Aorta (tissue), 5 donors: ENCODE data around the gene WDR5. TPM values are rescaled to one million over a fixed set of nuclear protein-coding genes. Genes with fewer than 3 reads are reported as not detected.

Experiments used
- ATAC-seq: fragments of 200-7000 bp; cut with Tn5 transposase; one replicate; pipeline ENCODE4 v1.9.1; 2022; ENCODE audit warnings: moderate library complexity; ENCODE audit not compliant: low FRiP score
- DNase-seq, 2 donors: peaks; one replicate each; pipeline ENCODE4 v3.0.0-alpha.2; 2020
- H3K27ac ChIP-seq, 2 donors: one replicate each; pipeline ENCODE4 v1.5.1; 2013; ENCODE audit warnings: low read length in 2 of 2, mild to moderate bottlenecking in 2 of 2, moderate library complexity in 2 of 2, control low read depth in 1 of 2, inconsistent platforms in 1 of 2, low read depth in 1 of 2
- H3K27me3 ChIP-seq, 2 donors: one replicate each; pipeline ENCODE4 v1.6.1; 2013; ENCODE audit warnings: control low read depth in 1 of 2, low read length in 1 of 2, mild to moderate bottlenecking in 1 of 2, moderate library complexity in 1 of 2; ENCODE audit not compliant: insufficient read depth in 2 of 2, control insufficient read depth in 1 of 2
- H3K36me3 ChIP-seq, 2 donors: one replicate each; pipeline ENCODE4 v1.6.1; 2013; ENCODE audit warnings: control low read depth in 1 of 2, low read length in 1 of 2, mild to moderate bottlenecking in 1 of 2; ENCODE audit not compliant: insufficient read depth in 2 of 2, control insufficient read depth in 1 of 2
- H3K4me1 ChIP-seq, 2 donors: one replicate each; pipeline ENCODE4 v1.6.1; 2013; ENCODE audit warnings: low read length in 2 of 2, control low read depth in 1 of 2, mild to moderate bottlenecking in 1 of 2, moderate library complexity in 1 of 2; ENCODE audit not compliant: insufficient read depth in 2 of 2, control insufficient read depth in 1 of 2
- H3K4me3 ChIP-seq, 2 donors: one replicate each; pipeline ENCODE4 v1.5.1; 2013; ENCODE audit warnings: low read length in 2 of 2, control low read depth in 1 of 2, mild to moderate bottlenecking in 1 of 2
- H3K9me3 ChIP-seq: one replicate; pipeline ENCODE4 v1.6.1; 2013; ENCODE audit warnings: mild to moderate bottlenecking, low read length; ENCODE audit not compliant: control insufficient read depth
- WGBS, 2 donors: extraction: QIAGEN DNeasy Blood & Tissue Kit; methylation state at CpG; one replicate each; pipeline ENCODE4 v1.1.7; 2013; 5-methylcytosine and 5-hydroxymethylcytosine counted together
- intact Hi-C, 2 donors: fragments of 100-400 bp; cut with DNase I; formaldehyde crosslinking; loops; one replicate each; pipeline versions ENCODE4 v1.14.2 to v1.15.0; 2022
- polyA plus RNA-seq, 2 donors: library from polyadenylated mRNA; stranded (reverse); fragments of 200-250 nt; gene quantifications; one replicate each; pipeline ENCODE4 v1.2.3, GENCODE V29; 2013
- total RNA-seq, 2 donors: library from RNA; stranded (reverse); fragmentation: NEBNext Ultra II Directional; extraction: Animal tissue kit (Norgen Biotek cat#: 25700); gene quantifications; one replicate each; pipeline ENCODE4 v1.2.1, GENCODE V29; 2021
- donor health status: healthy with polysubstance abuse.
- donor health status: Bipolar disorder and iron deficiency.
- donor health status: DM: no; HTN: no; CAD: no.
- donor health status: DM: no; HTN: no; CAD: no.
- donor health status: DM: yes; HTN: yes; CAD: no.

The WDR5 gene
- total and polyA plus RNA-seq, 4 donors = 11.5 to 25.1 (median 15.2) TPM

DNA sequence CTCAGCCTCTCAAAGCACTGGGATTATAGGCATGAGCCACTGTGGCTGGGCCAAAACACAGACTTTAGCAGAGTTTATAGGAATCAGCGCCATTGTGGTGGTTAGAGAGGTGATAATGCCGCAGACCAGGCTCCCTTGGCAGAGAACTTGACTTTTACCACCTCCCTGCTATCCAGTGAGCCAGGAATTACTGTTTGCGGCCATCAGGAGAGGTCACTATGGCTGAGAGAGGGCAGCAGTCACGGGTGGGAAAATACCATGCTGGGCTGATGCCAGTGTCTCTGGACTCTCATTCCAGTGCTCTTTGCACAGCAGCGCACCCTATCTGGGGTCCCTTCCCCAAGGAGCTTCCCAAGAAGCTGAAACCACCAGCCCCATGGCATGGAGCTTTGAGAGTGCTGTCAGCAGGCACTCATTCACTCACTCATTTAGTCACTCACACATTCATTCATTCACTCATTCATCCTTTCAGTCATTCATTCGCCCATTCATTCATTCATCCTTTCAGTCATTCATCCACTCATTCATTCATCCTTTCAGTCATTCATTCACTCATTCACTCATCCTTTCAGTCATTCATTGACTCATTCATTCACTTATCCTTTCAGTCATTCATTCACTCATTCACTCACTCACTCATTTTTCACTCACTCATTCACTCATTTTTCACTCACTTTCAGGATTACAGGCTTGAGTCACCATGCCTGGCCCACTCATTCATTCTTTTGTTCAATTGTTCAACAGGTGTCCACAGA is 55.8 kb downstream of the WDR5 start:
- 91 to 92% methylated on average over 6 of the region's 6 CpGs for WGBS, 2 donors
- ATAC-seq (no peak), DNase-seq (peak; percentile 9 to 24)
- no peak overlapping the region for H3K4me3 ChIP-seq
- H3K36me3 ChIP-seq = no peaks in the 10 kb centered on the region
- intact Hi-C loops = no loop called here
- no peaks in the 10 kb centered on the region for H3K9me3 ChIP-seq
- no peaks in the 10 kb centered on the region for H3K27me3 ChIP-seq
- H3K27ac ChIP-seq = no peak overlapping the region
- H3K4me1 ChIP-seq = no peaks in the 10 kb centered on the region

DNA sequence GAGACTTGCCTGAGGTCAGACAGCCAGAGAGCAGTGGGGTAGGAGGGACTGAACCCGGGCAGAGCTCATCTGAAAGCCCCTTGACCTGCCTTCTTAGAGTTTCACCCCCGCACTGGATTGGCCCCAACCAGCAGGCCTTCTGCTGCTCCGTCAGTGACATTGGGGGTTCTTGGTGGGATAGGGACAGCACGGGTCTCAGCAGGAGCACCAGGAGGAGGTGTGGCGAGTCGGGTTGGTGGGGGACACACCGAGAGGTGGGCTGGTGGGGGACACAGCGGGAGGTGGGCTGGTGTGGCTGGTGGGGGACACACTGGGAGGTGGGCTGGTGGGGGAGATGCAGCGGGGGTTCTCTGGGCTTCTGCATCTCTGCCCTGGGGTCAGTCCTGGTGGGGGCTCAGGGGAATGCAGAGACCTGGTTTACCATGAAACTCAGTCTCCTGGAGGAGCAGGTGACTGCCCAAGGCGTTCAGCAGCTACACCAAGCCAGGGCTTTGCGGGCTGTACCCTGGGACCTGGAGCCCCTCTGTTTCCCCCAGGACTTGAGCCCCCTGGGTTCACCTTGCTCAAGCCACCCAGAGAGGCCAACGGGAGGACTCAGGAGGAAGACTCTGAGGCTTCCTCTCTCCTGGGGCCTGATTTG is 56.5 kb downstream of the WDR5 start:
- intact Hi-C loops = no loop called here
- Histone ChIP-seq H3K4me3 (no peak overlapping the region), H3K9me3 (no peaks in the 10 kb centered on the region), H3K27ac (no peak overlapping the region), H3K4me1 (no peaks in the 10 kb centered on the region), H3K27me3 (no peaks in the 10 kb centered on the region), H3K36me3 (no peaks in the 10 kb centered on the region)
- DNase-seq = peak; percentile 24 to 44
- WGBS, 2 donors = 94% methylated on average over 11 to 12 of the region's 12 CpGs
- ATAC-seq = no peak

DNA sequence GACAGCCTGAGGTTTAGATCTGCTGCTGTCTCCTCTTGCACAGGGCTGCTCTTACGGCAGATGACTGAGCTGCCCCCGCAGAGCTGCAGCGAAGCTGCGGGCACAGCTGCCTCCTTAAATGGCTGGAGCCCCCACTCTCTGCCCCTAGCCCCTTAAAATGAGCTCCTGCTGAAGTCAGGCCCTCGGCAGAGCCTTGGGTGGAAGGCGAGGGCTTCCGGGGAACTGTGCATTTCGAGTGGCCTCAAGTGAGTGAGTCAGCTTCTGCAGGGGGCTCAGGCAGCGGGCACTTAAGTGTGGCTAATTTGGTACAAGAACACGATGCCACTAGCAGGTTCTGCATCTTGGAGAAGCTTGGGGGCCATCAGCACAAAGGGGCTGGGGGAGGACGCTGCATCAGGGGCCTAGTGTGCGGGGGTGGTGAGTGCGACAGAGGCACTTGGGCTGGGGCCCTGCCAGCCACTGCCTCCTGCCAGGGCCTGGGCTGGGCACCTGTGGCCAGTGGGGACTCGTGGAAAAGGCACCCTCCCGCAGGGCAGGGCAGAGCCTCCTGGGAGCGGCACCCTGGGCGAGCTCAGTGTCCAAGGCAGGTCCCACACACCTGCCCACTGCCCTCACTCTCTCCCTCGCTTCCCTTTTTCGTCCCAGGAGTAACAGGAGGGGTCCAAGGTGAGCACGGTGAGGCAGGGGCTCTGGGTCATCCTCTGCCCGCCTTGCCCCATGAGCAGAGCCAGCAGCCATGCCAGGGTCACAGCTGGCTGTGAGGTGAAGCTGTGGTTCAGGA is 57.3 kb downstream of the WDR5 start:
- WGBS, 2 donors = 93 to 94% methylated on average over 20 to 21 of the region's 21 CpGs
- Histone ChIP-seq H3K4me1 (no peaks in the 10 kb centered on the region), H3K36me3 (no peaks in the 10 kb centered on the region), H3K4me3 (no peak overlapping the region), H3K27ac (no peak overlapping the region), H3K27me3 (no peaks in the 10 kb centered on the region), H3K9me3 (no peaks in the 10 kb centered on the region)
- no peak for ATAC-seq
- intact Hi-C loops = no loop called here
- peak; percentile 30 to 54 for DNase-seq

DNA sequence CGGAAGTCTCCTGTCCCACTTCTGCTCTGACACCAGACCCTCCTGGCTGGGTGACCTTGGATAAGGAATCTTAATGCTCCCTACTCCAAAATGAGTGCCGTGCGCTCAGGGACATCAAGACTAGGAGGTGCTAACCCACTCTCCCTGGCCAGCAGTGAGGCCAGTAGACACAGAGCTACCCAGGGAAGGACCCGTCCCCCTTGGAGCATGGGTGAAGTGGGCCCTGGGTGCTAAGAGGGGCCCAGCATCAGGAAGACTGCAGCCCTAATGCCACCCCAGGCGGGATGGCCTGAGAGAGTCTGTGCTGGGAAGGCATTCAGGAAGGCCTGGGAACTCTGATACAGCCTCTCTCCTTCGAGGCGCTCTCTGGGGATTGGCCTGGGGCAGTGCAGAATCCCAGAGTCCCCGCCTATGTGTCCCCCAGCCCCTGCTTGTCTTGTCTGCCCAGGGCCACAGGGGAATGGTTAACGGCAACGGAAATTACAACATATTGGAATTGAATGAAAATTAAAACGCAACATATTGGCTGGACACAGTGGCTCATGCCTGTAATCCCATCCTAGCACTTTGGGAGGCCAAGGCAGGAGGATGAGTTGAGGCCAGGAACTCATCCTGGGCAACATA is 58.1 kb downstream of the WDR5 start:
- 94 to 95% methylated on average over 11 of the region's 11 CpGs for WGBS, 2 donors
- intact Hi-C loops = no loop called here
- ATAC-seq (no peak), DNase-seq (peak; percentile 21 to 41)
- no peaks in the 10 kb centered on the region for H3K4me1 ChIP-seq
- no peak overlapping the region for H3K27ac ChIP-seq
- no peaks in the 10 kb centered on the region for H3K27me3 ChIP-seq
- no peak overlapping the region for H3K4me3 ChIP-seq
- H3K9me3 ChIP-seq = no peaks in the 10 kb centered on the region
- H3K36me3 ChIP-seq = no peaks in the 10 kb centered on the region

DNA sequence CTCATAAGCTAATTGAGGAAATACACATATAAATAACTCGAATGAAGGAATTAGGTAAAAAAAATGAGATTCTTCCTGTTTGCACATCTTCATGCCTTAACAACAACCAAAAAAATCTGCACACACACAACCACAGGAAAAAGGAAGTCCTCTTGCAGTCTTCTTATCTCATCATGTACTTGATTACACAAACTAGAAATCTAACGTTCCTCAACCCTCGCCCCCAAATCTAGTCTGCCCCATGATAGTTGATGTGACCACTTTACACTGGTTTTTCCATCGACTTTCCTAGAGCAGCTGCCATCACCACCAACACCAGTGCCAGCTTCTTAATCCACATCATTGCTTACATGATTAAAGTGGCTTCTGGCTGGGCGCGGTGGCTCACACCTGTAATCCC is 59.7 kb downstream of the WDR5 start:
- Histone ChIP-seq H3K4me1 (no peaks in the 10 kb centered on the region), H3K36me3 (no peaks in the 10 kb centered on the region), H3K9me3 (no peaks in the 10 kb centered on the region), H3K27me3 (no peaks in the 10 kb centered on the region), H3K4me3 (no peak overlapping the region), H3K27ac (no peak overlapping the region)
- intact Hi-C loops = no loop called here
- 79 to 86% methylated on average over 6 of the region's 6 CpGs for WGBS, 2 donors
- DNase-seq (no peak), ATAC-seq (no peak)

GRCh38 chr9:134196911-134197310 is 61.0 kb downstream of the WDR5 start:
- intact Hi-C loops = no loop called here
- peaks cover 1% of the 10 kb centered on the region for H3K9me3 ChIP-seq
- H3K27ac ChIP-seq = no peak overlapping the region
- no peak overlapping the region for H3K4me3 ChIP-seq
- DNase-seq = peak; percentile 12 to 51
- no peaks in the 10 kb centered on the region for H3K36me3 ChIP-seq
- 81 to 89% methylated on average over 6 of the region's 6 CpGs for WGBS, 2 donors
- no peak for ATAC-seq
- H3K4me1 ChIP-seq = no peaks in the 10 kb centered on the region
- no peaks in the 10 kb centered on the region for H3K27me3 ChIP-seq

DNA sequence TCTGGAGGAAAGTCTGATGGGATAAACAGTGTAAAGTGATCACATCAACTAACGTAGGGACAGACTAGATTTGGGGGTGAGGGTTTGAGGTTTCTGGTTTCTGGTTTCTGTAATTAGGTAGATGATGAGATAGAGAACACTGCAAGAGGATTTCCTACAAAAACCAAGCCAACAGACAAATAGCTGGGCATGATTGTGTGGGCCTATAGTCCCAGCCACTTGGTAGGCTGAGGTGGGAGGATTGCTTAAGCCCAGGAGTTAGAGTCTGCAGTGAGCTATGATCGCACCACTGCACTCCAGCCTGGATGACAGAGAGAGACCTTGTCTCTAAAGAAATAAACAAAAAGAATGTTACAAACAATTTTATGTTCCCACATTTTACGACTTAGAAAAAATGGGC is 62.9 kb downstream of the WDR5 start:
- Histone ChIP-seq H3K4me1 (no peaks in the 10 kb centered on the region), H3K9me3 (peaks cover 1% of the 10 kb centered on the region), H3K4me3 (no peak overlapping the region), H3K27ac (no peak overlapping the region), H3K27me3 (no peaks in the 10 kb centered on the region), H3K36me3 (no peaks in the 10 kb centered on the region)
- no peak for DNase-seq
- WGBS, 2 donors = 91 to 96% methylated on average over 3 of the region's 3 CpGs
- intact Hi-C loops = no loop called here
- ATAC-seq = no peak

DNA sequence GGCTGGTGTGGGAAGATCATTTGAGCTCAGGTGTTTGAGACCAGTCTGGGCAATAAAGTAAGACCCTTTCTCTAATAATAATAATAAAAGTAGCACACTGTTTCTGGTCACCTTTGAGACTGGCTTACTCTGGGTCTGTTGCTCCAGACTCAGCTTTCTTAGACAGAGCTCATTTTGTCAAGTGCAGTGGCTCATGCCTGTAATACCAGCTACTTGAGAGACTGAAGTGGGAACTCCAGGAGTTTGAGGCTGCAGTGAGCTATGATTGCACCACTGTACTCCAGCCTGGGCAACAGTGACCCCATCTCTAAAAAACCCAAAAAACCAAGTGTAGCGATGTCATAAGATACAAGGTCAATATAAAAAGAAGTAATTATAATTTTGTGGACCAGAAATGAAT is 64.8 kb downstream of the WDR5 start:
- Histone ChIP-seq H3K9me3 (peaks cover 1% of the 10 kb centered on the region), H3K4me1 (no peaks in the 10 kb centered on the region), H3K27me3 (no peaks in the 10 kb centered on the region), H3K4me3 (no peak overlapping the region), H3K27ac (no peak overlapping the region), H3K36me3 (no peaks in the 10 kb centered on the region)
- no peak for DNase-seq
- intact Hi-C loops = no loop called here
- ATAC-seq = no peak
- whole genome bisulfite sequencing, 2 donors = 47 to 61% methylated on average over 1 of the region's 1 CpG
